Upper lobe of right lung (tissue), 1 donor: Measurements from ENCODE around the gene NIPAL3. TPM values are rescaled to one million over a fixed set of nuclear protein-coding genes. Genes with fewer than 3 reads are reported as not detected.
"Not testable (repeated sequence)": the region's sequence is repeated elsewhere in the genome, so short reads cannot be mapped to it uniquely, and the experiment has no call there.

Source experiments
- ATAC-seq: fragments of 200-7000 bp; cut with Tn5 transposase; one replicate; pipeline ENCODE4 v1.9.1; 2020; ENCODE audit warnings: mild to moderate bottlenecking, moderate library complexity
- DNase-seq: peaks from one replicate; pipeline ENCODE4 v3.0.0-alpha.2; 2020
- H3K27ac ChIP-seq: fragments of 200-600 bp; one replicate; pipeline ENCODE4 v1.8.0; 2022
- H3K27me3 ChIP-seq: fragments of 200-600 bp; one replicate; pipeline ENCODE4 v1.8.0; 2022; ENCODE audit warnings: mild to moderate bottlenecking
- H3K36me3 ChIP-seq: fragments of 200-600 bp; one replicate; pipeline ENCODE4 v1.8.0; 2022
- H3K4me1 ChIP-seq: fragments of 200-600 bp; one replicate; pipeline ENCODE4 v1.8.0; 2022
- H3K4me3 ChIP-seq: fragments of 200-600 bp; one replicate; pipeline ENCODE4 v1.8.0; 2022; ENCODE audit warnings: mild to moderate bottlenecking
- H3K9me3 ChIP-seq: fragments of 200-600 bp; one replicate; pipeline ENCODE4 v1.8.0; 2022
- intact Hi-C: fragments of 100-400 bp; cut with DNase I; formaldehyde crosslinking; loops from one replicate; pipeline ENCODE4 v1.11.0; 2022
- total RNA-seq: library from RNA; stranded (reverse); fragmentation: NEBNext Ultra II Directional; extraction: Animal tissue kit (Norgen Biotek cat#: 25700); gene quantifications from one replicate; pipeline ENCODE4 v1.2.1, GENCODE V29; 2021
- TF ChIP-seq, protein P1 (sequence below): fragments of 200-600 bp; IDR thresholded peaks from one replicate; pipeline ENCODE4 v1.8.0; 2022; ENCODE audit warnings: antibody characterized with exemption
- donor health status: DM: no; HTN: yes; CAD: no; lungs with severe emphysema.

Gene NIPAL3
- total RNA-seq, 1 donor from 2014 or later, result 37.8 TPM

DNA sequence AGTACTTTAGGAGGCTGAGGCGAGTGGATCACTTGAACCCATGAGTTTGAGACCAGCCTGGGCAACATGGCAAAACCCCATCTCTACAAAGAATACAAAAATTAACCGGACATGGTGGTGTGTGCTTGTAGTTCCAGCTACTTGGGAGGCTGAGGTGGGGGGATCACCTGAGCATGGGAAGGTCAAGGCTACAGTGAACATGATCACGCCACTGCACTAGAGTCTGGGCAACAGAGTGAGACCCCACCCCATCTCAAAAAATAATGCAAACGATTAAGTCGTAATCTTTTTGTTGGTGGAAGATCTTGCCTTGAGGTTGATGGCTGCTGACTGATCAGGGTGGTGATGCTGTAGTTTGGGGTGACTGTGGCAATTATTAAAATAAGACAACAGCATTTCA lies 93.3 kb downstream of the NIPAL3 start:
- ATAC-seq (no peak), DNase-seq (no peak)
- H3K9me3 ChIP-seq, result no peaks in the 10 kb centered on the region
- TF ChIP-seq, protein P1, sequence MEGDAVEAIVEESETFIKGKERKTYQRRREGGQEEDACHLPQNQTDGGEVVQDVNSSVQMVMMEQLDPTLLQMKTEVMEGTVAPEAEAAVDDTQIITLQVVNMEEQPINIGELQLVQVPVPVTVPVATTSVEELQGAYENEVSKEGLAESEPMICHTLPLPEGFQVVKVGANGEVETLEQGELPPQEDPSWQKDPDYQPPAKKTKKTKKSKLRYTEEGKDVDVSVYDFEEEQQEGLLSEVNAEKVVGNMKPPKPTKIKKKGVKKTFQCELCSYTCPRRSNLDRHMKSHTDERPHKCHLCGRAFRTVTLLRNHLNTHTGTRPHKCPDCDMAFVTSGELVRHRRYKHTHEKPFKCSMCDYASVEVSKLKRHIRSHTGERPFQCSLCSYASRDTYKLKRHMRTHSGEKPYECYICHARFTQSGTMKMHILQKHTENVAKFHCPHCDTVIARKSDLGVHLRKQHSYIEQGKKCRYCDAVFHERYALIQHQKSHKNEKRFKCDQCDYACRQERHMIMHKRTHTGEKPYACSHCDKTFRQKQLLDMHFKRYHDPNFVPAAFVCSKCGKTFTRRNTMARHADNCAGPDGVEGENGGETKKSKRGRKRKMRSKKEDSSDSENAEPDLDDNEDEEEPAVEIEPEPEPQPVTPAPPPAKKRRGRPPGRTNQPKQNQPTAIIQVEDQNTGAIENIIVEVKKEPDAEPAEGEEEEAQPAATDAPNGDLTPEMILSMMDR, result no peak
- H3K4me1 ChIP-seq, result peaks cover 4% of the 10 kb centered on the region
- H3K36me3 ChIP-seq, result no peaks in the 10 kb centered on the region
- no peak overlapping the region for H3K27ac ChIP-seq
- intact Hi-C loops, result no loop called here
- H3K4me3 ChIP-seq, result no peak overlapping the region
- H3K27me3 ChIP-seq, result no peaks in the 10 kb centered on the region

DNA sequence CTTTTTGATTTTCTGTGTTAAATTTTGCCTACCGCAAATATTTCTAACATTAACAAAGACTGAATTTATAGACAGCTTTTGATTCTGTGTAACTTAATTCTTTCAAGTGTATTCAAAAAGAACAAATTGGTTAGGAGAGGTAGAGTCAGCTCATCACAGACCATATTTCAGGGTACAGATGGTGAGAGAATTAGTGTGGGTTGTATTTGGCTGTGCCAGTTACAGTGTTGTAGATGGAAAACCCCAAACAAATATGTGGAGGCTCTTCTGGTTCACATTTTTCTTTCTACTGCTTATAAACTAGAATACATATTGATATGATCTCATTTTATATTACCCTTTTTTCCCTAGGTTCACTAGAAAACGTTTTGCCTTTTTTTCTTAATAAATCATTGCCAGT lies 98.1 kb downstream of the NIPAL3 start:
- no peak for DNase-seq
- H3K4me1 ChIP-seq, result no peaks in the 10 kb centered on the region
- ATAC-seq, result no peak
- no peaks in the 10 kb centered on the region for H3K27me3 ChIP-seq
- no peaks in the 10 kb centered on the region for H3K9me3 ChIP-seq
- intact Hi-C loops, result no loop called here
- TF ChIP-seq, protein P1, result no peak
- no peaks in the 10 kb centered on the region for H3K36me3 ChIP-seq
- H3K27ac ChIP-seq, result no peak overlapping the region
- no peak overlapping the region for H3K4me3 ChIP-seq

DNA sequence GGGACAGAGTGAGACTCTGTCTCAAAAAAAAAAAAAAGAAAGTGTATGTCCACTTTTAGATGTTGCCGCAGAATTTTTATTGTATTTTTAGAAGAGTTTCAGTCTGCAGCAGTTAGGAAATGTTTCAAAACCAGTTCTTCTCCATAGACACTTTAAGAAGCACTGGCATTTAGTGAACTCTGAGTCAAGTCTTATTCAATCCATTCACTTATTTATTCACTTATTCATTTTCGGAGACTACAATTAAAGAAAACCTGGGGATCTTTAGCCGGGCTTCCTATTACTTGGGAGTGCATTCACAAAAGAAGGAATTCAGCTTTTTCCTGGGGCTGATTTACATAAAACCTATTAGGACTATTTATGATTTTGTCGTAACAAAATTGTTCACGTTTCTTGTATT lies 99.3 kb downstream of the NIPAL3 start:
- Histone ChIP-seq H3K4me3 (no peak overlapping the region), H3K4me1 (no peaks in the 10 kb centered on the region), H3K36me3 (no peaks in the 10 kb centered on the region), H3K27me3 (no peaks in the 10 kb centered on the region), H3K27ac (no peak overlapping the region), H3K9me3 (no peaks in the 10 kb centered on the region)
- ATAC-seq (no peak), DNase-seq (no peak)
- TF ChIP-seq, protein P1, result no peak
- intact Hi-C loops, result no loop called here

DNA sequence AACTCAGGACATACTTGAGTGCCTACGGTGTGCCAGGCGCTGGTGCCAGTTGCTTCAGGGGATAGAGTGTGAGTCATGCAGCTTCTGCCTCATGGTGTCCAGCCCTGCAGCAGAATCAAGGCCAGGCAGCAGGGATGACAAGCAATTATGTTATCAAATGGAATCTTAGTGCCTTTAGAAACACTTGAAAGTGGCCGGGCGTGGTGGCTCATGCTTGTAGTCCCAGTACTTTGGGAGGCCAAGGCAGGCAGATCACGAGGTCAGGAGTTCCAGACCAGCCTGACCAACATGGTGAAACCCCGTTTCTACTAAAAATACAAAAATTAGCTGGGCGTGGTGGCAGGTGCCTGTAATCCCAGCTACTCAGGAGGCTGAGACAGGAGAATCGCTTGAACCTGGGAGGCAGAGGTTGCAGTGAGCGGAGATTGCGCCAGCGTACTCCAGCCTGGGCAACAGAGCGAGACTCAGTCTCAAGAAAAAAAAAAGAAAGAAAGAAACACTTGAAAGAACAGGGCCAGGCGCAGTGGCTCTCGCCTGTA lies 100.1 kb downstream of the NIPAL3 start:
- H3K27ac ChIP-seq, intact Hi-C loops, H3K4me3 ChIP-seq, H3K36me3 ChIP-seq, H3K9me3 ChIP-seq, H3K4me1 ChIP-seq, DNase-seq, H3K27me3 ChIP-seq: not testable (repeated sequence)
- peak; percentile 75 for ATAC-seq

DNA sequence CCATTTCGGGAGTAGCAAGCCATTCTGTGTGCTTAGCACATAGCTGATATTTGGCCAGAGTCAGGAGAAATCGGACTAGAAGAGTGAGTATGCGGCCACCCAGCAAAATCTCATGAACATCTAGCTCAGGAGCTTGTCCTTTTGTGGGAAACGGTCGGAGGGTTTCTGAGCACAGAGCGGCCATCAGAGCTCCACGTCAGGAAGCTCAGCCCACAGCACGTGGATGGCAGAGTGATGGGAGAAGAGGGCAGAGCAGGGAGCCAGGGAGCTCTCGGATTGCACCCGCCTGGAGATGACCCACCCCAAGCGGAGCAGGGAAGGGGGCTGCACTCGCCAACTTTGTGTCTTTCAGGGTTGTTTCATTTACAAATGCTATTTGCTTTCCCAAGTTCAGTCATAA lies 100.9 kb downstream of the NIPAL3 start:
- H3K27me3 ChIP-seq, result no peaks in the 10 kb centered on the region
- no peak overlapping the region for H3K27ac ChIP-seq
- H3K9me3 ChIP-seq, result no peaks in the 10 kb centered on the region
- TF ChIP-seq, protein P1, result no peak
- no peak overlapping the region for H3K4me3 ChIP-seq
- ATAC-seq (no peak), DNase-seq (no peak)
- H3K4me1 ChIP-seq, result no peaks in the 10 kb centered on the region
- no peaks in the 10 kb centered on the region for H3K36me3 ChIP-seq
- intact Hi-C loops, result no loop called here

DNA sequence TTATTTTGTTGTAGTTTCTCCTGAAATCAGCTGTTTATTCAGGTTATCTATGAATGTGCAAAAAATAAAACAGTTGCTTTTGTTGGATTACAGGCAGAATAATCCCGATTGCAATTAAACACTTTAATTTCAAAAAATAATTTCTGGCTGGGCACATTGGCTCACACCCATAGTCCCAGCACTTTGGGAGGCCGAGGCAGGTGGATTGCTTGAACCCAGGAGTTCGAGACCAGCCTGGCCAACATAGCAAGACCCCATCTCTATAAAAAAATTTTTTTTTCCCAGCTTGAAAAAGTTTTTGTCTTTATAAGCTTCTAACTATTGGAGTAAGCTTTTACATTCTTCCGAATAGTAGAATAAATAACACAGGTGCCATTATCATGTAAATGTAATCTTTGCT lies 102.3 kb downstream of the NIPAL3 start:
- H3K9me3 ChIP-seq, result no peaks in the 10 kb centered on the region
- TF ChIP-seq, protein P1, result no peak
- no peaks in the 10 kb centered on the region for H3K4me1 ChIP-seq
- no peak overlapping the region for H3K4me3 ChIP-seq
- ATAC-seq (no peak), DNase-seq (no peak)
- no peaks in the 10 kb centered on the region for H3K27me3 ChIP-seq
- intact Hi-C loops, result no loop called here
- no peaks in the 10 kb centered on the region for H3K36me3 ChIP-seq
- H3K27ac ChIP-seq, result no peak overlapping the region

DNA sequence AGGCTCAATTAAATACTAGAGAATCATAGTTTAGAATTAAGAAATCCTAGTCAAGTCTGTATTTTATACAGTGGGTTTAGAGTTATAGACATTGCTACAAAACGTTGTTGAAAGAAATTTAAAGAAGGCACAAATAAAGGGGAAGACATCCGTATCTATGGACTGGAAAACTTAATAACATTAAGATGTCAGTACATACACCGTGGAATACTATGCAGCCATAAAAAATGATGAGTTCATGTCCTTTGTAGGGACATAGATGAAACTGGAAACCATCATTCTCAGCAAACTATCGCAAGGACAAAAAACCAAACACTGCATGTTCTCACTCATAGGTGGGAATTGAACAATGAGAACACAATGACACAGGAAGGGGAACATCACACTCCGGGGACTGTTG lies 104.7 kb downstream of the NIPAL3 start:
- H3K36me3 ChIP-seq, H3K27me3 ChIP-seq, DNase-seq, H3K27ac ChIP-seq, H3K4me1 ChIP-seq, ATAC-seq, H3K9me3 ChIP-seq, intact Hi-C loops, H3K4me3 ChIP-seq: not testable (repeated sequence)
